K562 (cell line): ENCODE measurements around the gene ITIH3. TPM values are rescaled to one million over a fixed set of nuclear protein-coding genes. Genes with fewer than 3 reads are reported as not detected.

Source experiments
- ATAC-seq: fragments of 200-7000 bp; cut with Tn5 transposase; 3 replicates; pipeline ENCODE4 v1.9.1; 2020; ENCODE audit warnings: moderate library complexity
- BruUV-seq: library from RNA; stranded (reverse); fragments of 400-500 nt; replicated peaks from 2 replicates; lab custom pipeline; 2021; lab: Mats Ljungman, UMichigan
- CTCF ChIA-PET: fragments of 300-600 bp; formaldehyde crosslinking; extraction: SDS; loops from one replicate; lab custom pipeline; 2021; ENCODE audit warnings: low intra/inter-chr PET ratio; lab: Yijun Ruan, JAX
- POLR2A ChIA-PET: fragments of 300-600, 350-650 bp; sonication (Branson Sonifier 250); formaldehyde crosslinking; extraction: SDS; loops from one replicate; lab custom pipeline; 2021; ENCODE audit warnings: antibody characterized with exemption, inconsistent platforms; lab: Yijun Ruan, JAX
- DNase-seq, 4 experiments: peaks; one replicate each; pipeline versions ENCODE4 v3.0.0 to v3.0.0-alpha.2; 2011 to 2018; ENCODE audit warnings: low spot score in 3 of 4, mixed read lengths in 3 of 4; ENCODE audit errors: extremely low read depth in 1 of 4
- FAIRE-seq: peaks from 2 replicates; lab custom pipeline; 2011; peaks lifted over from hg19 to GRCh38; lab: Jason Lieb, UNC
- H2AFZ ChIP-seq: 2 replicates; pipeline ENCODE4 v1.6.0; 2011; ENCODE audit warnings: low read depth, low read length, control low read depth, inconsistent platforms
- H3K27ac ChIP-seq: fragments of 200-600 bp; 3 replicates; pipeline ENCODE4 v1.8.0; 2011; ENCODE audit warnings: low read depth, mild to moderate bottlenecking, control low read depth, inconsistent platforms, low read length, moderate library complexity, mixed read lengths; ENCODE audit errors: extremely low read depth
- H3K27me3 ChIP-seq, 2 experiments: fragments of 300-600 bp in 1 of 2; 2 replicates in 1 of 2; 3 replicates in 1 of 2; pipeline versions ENCODE4 v1.6.0 to v1.8.0; 2011; ENCODE audit warnings: inconsistent platforms in 2 of 2, low read length in 2 of 2, mild to moderate bottlenecking in 1 of 2, mixed read lengths in 1 of 2, moderate library complexity in 1 of 2; ENCODE audit not compliant: control insufficient read depth in 2 of 2, insufficient read depth in 2 of 2
- H3K36me3 ChIP-seq: fragments of 300-600 bp; 3 replicates; pipeline ENCODE4 v1.8.0; 2011; ENCODE audit warnings: mild to moderate bottlenecking, low read length, inconsistent platforms; ENCODE audit not compliant: control insufficient read depth, insufficient read depth
- H3K4me1 ChIP-seq, 2 experiments: fragments of 200-600 bp in 1 of 2; replicated peaks in 1 of 2; 2 replicates in 1 of 2; 3 replicates in 1 of 2; pipeline versions ENCODE4 v1.5.1 to v1.8.0; 2011; ENCODE audit warnings: inconsistent platforms in 2 of 2, low read length in 2 of 2, mild to moderate bottlenecking in 1 of 2, mixed read lengths in 1 of 2, moderate library complexity in 1 of 2; ENCODE audit not compliant: control insufficient read depth in 2 of 2, insufficient read depth in 2 of 2
- H3K4me2 ChIP-seq: 2 replicates; pipeline ENCODE4 v1.6.1; 2011; ENCODE audit warnings: low read length, control low read depth, inconsistent platforms, mixed read lengths; ENCODE audit not compliant: insufficient read depth
- H3K4me3 ChIP-seq: fragments of 200-600 bp; sonication (generic), shearing (Covaris generic); 2 replicates; pipeline ENCODE4 v1.5.1; 2016; ENCODE audit warnings: control low read depth, inconsistent platforms
- H3K79me2 ChIP-seq: fragments of 200-600 bp; 3 replicates; pipeline ENCODE4 v1.8.0; 2011; ENCODE audit warnings: low read length, inconsistent platforms; ENCODE audit not compliant: control insufficient read depth, insufficient read depth
- H3K9ac ChIP-seq, 2 experiments: 2 replicates each; pipeline versions ENCODE4 v1.6.0 to v1.6.1; 2011; ENCODE audit warnings: low read depth in 2 of 2, low read length in 2 of 2, control low read depth in 1 of 2, inconsistent platforms in 1 of 2, mild to moderate bottlenecking in 1 of 2, mixed read lengths in 1 of 2; ENCODE audit not compliant: insufficient read depth in 1 of 2
- H3K9me1 ChIP-seq: one replicate; pipeline ENCODE4 v1.6.0; 2011; ENCODE audit warnings: inconsistent platforms, mild to moderate bottlenecking, low read length, moderate library complexity; ENCODE audit not compliant: control insufficient read depth, insufficient read depth
- H3K9me3 ChIP-seq: replicated peaks from 2 replicates; pipeline ENCODE4 v1.5.1; 2011; ENCODE audit warnings: low read depth, low read length, inconsistent platforms; ENCODE audit not compliant: control insufficient read depth, insufficient read depth
- H4K20me1 ChIP-seq: replicated peaks from 2 replicates; pipeline ENCODE4 v1.6.1; 2011; ENCODE audit warnings: low read length, inconsistent platforms, mixed read lengths; ENCODE audit not compliant: control insufficient read depth, insufficient read depth
- E2F1 ChIP-seq: sonication (generic); formaldehyde crosslinking; IDR thresholded peaks from 2 replicates; pipeline ENCODE4 v1.8.1; 2023; ENCODE audit warnings: mild to moderate bottlenecking, missing genetic modification reagents, moderate library complexity
- ETS1 ChIP-seq: conservative IDR thresholded peaks from 2 replicates; pipeline ENCODE4 v1.6.1; 2011; ENCODE audit warnings: low read depth, mild to moderate bottlenecking, low read length; ENCODE audit not compliant: control insufficient read depth
- FIP1L1 ChIP-seq: fragments of 200-400 bp; formaldehyde crosslinking; IDR thresholded peaks from 2 replicates; pipeline ENCODE4 v1.6.1; 2018; ENCODE audit warnings: mild to moderate bottlenecking, low read depth, low read length; ENCODE audit not compliant: poor library complexity, severe bottlenecking
- FOXJ2 ChIP-seq: fragments of 200-800 bp; sonication (Bioruptor generic); IDR thresholded peaks from 2 replicates; pipeline ENCODE4 v1.6.1; 2016; ENCODE audit warnings: missing genetic modification characterization, missing compliant biosample characterization
- HDAC3 ChIP-seq: fragments of 450-650 bp; IDR thresholded peaks from 2 replicates; pipeline ENCODE4 v1.6.1; 2018; ENCODE audit warnings: borderline replicate concordance, mild to moderate bottlenecking, moderate library complexity; ENCODE audit not compliant: partially characterized antibody
- HLTF ChIP-seq: fragments of 450-650 bp; IDR thresholded peaks from 2 replicates; pipeline ENCODE4 v1.6.1; 2016
- MTA1 ChIP-seq: fragments of 450-650 bp; IDR thresholded peaks from 2 replicates; pipeline ENCODE4 v1.6.1; 2017; ENCODE audit warnings: borderline replicate concordance
- NFE2 ChIP-seq: IDR thresholded peaks from 2 replicates; pipeline ENCODE4 v1.6.1; 2014; ENCODE audit warnings: antibody characterized with exemption, low read depth
- NFIX ChIP-seq: fragments of 250-450 bp; sonication (Bioruptor Pico); IDR thresholded peaks from 2 replicates; pipeline ENCODE4 v1.4.0; 2020; ENCODE audit warnings: low read depth, mild to moderate bottlenecking, moderate library complexity
- PHF21A ChIP-seq: fragments of 450-650 bp; IDR thresholded peaks from 2 replicates; pipeline ENCODE4 v1.6.1; 2017; ENCODE audit warnings: low read depth, borderline replicate concordance
- SIX5 ChIP-seq, 2 experiments: IDR thresholded peaks; 2 replicates each; pipeline ENCODE4 v1.6.1; 2011; ENCODE audit warnings: low read length in 2 of 2, borderline replicate concordance in 1 of 2, low read depth in 1 of 2, mild to moderate bottlenecking in 1 of 2, moderate library complexity in 1 of 2; ENCODE audit not compliant: insufficient read depth in 1 of 2
- ZNF184 ChIP-seq: sonication (generic); formaldehyde crosslinking; IDR thresholded peaks from 2 replicates; pipeline ENCODE4 v1.5.0; 2020; ENCODE audit warnings: missing genetic modification reagents
- ZNF324 ChIP-seq: fragments of 250-450 bp; sonication (Bioruptor Pico); IDR thresholded peaks from 2 replicates; pipeline ENCODE4 v1.4.0; 2020; ENCODE audit warnings: mild to moderate bottlenecking
- WGBS: fragments of 100-300 bp; shearing (Covaris generic); methylation state at CpG from one replicate; pipeline ENCODE4 v1.1.6; 2016; ENCODE audit warnings: low coverage, mixed read lengths; ENCODE audit not compliant: insufficient coverage; ENCODE audit errors: missing lambda C conversion rate; 5-methylcytosine and 5-hydroxymethylcytosine counted together
- in situ Hi-C: fragments of 300-500 bp; cut with MboI; formaldehyde crosslinking; loops from 4 replicates; pipeline ENCODE4 v1.15.0; 2018; ENCODE audit warnings: inconsistent platforms, mixed read lengths
- intact Hi-C: fragments of 100-400 bp; cut with micrococcal nuclease; formaldehyde crosslinking; loops from 2 replicates; pipeline ENCODE4 v1.14.2; 2022
- polyA plus RNA-seq, 8 experiments: library from polyadenylated mRNA; depleted of rRNA in 4 of 8; stranded (reverse) in 5 of 8; unstranded in 3 of 8; fragments of >200 nt; fragmentation: Nextera tagmentation in 2 of 8; fragmentation: Illumina TruSeq in 1 of 8; extraction: Ambion mirVana in 2 of 8; extraction: Trizol in 1 of 8; gene quantifications; 2 replicates each; pipeline versions ENCODE4 v1.2.1 to v1.2.3, GENCODE V29; 2011 to 2014; ENCODE audit warnings: inconsistent platforms in 1 of 8, missing spikeins in 1 of 8
- total RNA-seq, 7 experiments: library from RNA; depleted of rRNA in 6 of 7; stranded (reverse); fragments of >200 nt in 6 of 7; fragmentation: Illumina TruSeq in 2 of 7; extraction: Trizol in 2 of 7; gene quantifications; 2 replicates each; pipeline versions ENCODE4 v1.2.1 to v1.2.3, GENCODE V29; 2011 to 2021; ENCODE audit warnings: low replicate concordance in 1 of 7
- TF ChIP-seq, protein P1 (sequence below), 2 experiments: fragments of 450-650 bp in 1 of 2; IDR thresholded peaks; 2 replicates each; pipeline ENCODE4 v1.6.1; 2011 to 2017; ENCODE audit warnings: low read depth in 2 of 2, antibody characterized with exemption in 1 of 2, borderline replicate concordance in 1 of 2, low read length in 1 of 2, mild to moderate bottlenecking in 1 of 2, mixed read lengths in 1 of 2; ENCODE audit not compliant: control insufficient read depth in 1 of 2
- TF ChIP-seq, protein P2 (sequence below): IDR thresholded peaks from 2 replicates; pipeline ENCODE4 v1.6.1; 2012; ENCODE audit warnings: low read depth, low read length, improper control_type of control experiment, borderline replicate concordance

Gene ITIH3
- total and polyA plus RNA-seq, 9 of the 15 experiments (the other 6 are each of a cell fraction or from before 2014, with no cell fraction given), result 0.07 to 0.35 TPM; not detected in 7

GRCh38 chr3:52811452-52812011 lies 16.9 kb downstream of the ITIH3 start:
- in situ Hi-C loops, result no loop called here
- CTCF ChIA-PET, result no interaction called here
- no peak for FAIRE-seq
- TF ChIP-seq ZNF184, result no peak
- no peak for TF ChIP-seq PHF21A
- no peak for TF ChIP-seq NFIX (CRISPR knock-in tag)
- TF ChIP-seq ETS1, result no peak
- TF ChIP-seq ZNF324 (CRISPR knock-in tag), result no peak
- TF ChIP-seq, protein P1, sequence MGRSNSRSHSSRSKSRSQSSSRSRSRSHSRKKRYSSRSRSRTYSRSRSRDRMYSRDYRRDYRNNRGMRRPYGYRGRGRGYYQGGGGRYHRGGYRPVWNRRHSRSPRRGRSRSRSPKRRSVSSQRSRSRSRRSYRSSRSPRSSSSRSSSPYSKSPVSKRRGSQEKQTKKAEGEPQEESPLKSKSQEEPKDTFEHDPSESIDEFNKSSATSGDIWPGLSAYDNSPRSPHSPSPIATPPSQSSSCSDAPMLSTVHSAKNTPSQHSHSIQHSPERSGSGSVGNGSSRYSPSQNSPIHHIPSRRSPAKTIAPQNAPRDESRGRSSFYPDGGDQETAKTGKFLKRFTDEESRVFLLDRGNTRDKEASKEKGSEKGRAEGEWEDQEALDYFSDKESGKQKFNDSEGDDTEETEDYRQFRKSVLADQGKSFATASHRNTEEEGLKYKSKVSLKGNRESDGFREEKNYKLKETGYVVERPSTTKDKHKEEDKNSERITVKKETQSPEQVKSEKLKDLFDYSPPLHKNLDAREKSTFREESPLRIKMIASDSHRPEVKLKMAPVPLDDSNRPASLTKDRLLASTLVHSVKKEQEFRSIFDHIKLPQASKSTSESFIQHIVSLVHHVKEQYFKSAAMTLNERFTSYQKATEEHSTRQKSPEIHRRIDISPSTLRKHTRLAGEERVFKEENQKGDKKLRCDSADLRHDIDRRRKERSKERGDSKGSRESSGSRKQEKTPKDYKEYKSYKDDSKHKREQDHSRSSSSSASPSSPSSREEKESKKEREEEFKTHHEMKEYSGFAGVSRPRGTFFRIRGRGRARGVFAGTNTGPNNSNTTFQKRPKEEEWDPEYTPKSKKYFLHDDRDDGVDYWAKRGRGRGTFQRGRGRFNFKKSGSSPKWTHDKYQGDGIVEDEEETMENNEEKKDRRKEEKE (IDR thresholded peaks at IDR 0.05; ENCODE audit: borderline replicate concordance in 1 of 2, control insufficient read depth in 1 of 2, low read depth in 2 of 2, low read length in 1 of 2), result no peak
- no peak for TF ChIP-seq HLTF
- TF ChIP-seq SIX5 (IDR thresholded peaks at IDR 0.05; ENCODE audit: borderline replicate concordance in 1 of 2, insufficient read depth in 1 of 2, low read depth in 1 of 2, low read length in 2 of 2), result no peak
- TF ChIP-seq HDAC3, result no peak
- TF ChIP-seq FIP1L1, result no peak
- no peak for TF ChIP-seq E2F1 (CRISPR knock-in tag)
- no peak for TF ChIP-seq NFE2
- TF ChIP-seq, protein P2, sequence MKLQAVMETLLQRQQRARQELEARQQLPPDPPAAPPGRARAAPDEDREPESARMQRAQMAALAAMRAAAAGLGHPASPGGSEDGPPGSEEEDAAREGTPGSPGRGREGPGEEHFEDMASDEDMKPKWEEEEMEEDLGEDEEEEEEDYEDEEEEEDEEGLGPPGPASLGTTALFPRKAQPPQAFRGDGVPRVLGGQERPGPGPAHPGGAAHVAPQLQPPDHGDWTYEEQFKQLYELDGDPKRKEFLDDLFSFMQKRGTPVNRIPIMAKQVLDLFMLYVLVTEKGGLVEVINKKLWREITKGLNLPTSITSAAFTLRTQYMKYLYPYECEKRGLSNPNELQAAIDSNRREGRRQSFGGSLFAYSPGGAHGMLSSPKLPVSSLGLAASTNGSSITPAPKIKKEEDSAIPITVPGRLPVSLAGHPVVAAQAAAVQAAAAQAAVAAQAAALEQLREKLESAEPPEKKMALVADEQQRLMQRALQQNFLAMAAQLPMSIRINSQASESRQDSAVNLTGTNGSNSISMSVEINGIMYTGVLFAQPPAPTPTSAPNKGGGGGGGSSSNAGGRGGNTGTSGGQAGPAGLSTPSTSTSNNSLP, result no peak
- TF ChIP-seq FOXJ2 (tag), result no peak
- TF ChIP-seq MTA1, result no peak

More at GRCh38 chr3:52811452-52812011, 16.9 kb downstream of the ITIH3 start:
- Histone ChIP-seq H3K4me1 (no peaks in the 10 kb centered on the region), H3K27ac (no peak overlapping the region), H3K4me3 (no peak overlapping the region), H3K4me2 (no peak overlapping the region), H3K27me3 (peaks cover 0 to 38% of the 10 kb centered on the region in 2 experiments; a peak in 3 of 5 replicates), H4K20me1 (no peaks in the 10 kb centered on the region), H2AFZ (no peak overlapping the region), H3K9me3 (no peaks in the 10 kb centered on the region), H3K9me1 (no peaks in the 10 kb centered on the region), H3K36me3 (no peaks in the 10 kb centered on the region), H3K79me2 (no peaks in the 10 kb centered on the region), H3K9ac (no peak overlapping the region)
- 3% methylated on average over 6 of the region's 7 CpGs for WGBS
- intact Hi-C loops, result no loop called here
- BruUV-seq, result no TSS peak
- DNase-seq (no peak), ATAC-seq (no peak)
- POLR2A ChIA-PET, result interaction anchor here (0.6 kb wide), 1 partner anchor 15 kb away, joined by 3 read pairs; no protein-coding TSS in a partner anchor
